ENCODE results near the gene C16orf89.

The C16orf89 gene

GRCh38 chr16:5015887-5016286, 49.9 kb downstream of the C16orf89 start:
- TF ChIP-seq CTCF (conservative IDR thresholded peaks at IDR 0.05) = no peak

GRCh38 chr16:5015351-5015750, 50.4 kb downstream of the C16orf89 start:
- TF ChIP-seq CTCF (conservative IDR thresholded peaks at IDR 0.05) = no peak
- no peak overlapping the region for H3K27ac ChIP-seq

More at GRCh38 chr16:5015887-5016286, 49.9 kb downstream of the C16orf89 start:
- H3K27ac ChIP-seq = no peak overlapping the region

- no peak for TF ChIP-seq CTCF (conservative IDR thresholded peaks at IDR 0.05)
- no peak overlapping the region for H3K27ac ChIP-seq
These were observed 52.9 kb downstream of the C16orf89 start for GRCh38 chr16:5012887-5013286.

- TF ChIP-seq CTCF (conservative IDR thresholded peaks at IDR 0.05) = no peak
These were observed 54.1 kb downstream of the C16orf89 start for GRCh38 chr16:5011637-5012036.

GRCh38 chr16:5010576-5011329, 55.0 kb downstream of the C16orf89 start:
- TF ChIP-seq CTCF (conservative IDR thresholded peaks at IDR 0.05) = no peak
- H3K27ac ChIP-seq = no peak overlapping the region

More at GRCh38 chr16:5011637-5012036, 54.1 kb downstream of the C16orf89 start:
- no peak overlapping the region for H3K27ac ChIP-seq

GRCh38 chr16:5008311-5008731, 57.4 kb downstream of the C16orf89 start:
- H3K27ac ChIP-seq = no peak overlapping the region
- TF ChIP-seq CTCF (conservative IDR thresholded peaks at IDR 0.05) = no peak

GRCh38 chr16:5007256-5007655, 58.5 kb downstream of the C16orf89 start:
- no peak for TF ChIP-seq CTCF (conservative IDR thresholded peaks at IDR 0.05)
- no peak overlapping the region for H3K27ac ChIP-seq

Measured in VCaP (cell line).